HG03565 (cell line): ENCODE measurements around the gene SRD5A3.

Experiments
- ATAC-seq: cut with Tn5 transposase; IDR thresholded peaks from one replicate; pipeline ENCODE4 v1.9.1; 2021; ENCODE audit warnings: mild to moderate bottlenecking, moderate library complexity; ENCODE audit not compliant: unreplicated experiment

The SRD5A3 gene

GRCh38 chr4:55345980-55346850 is at the start of gene SRD5A3:
Gene SRD5A3, plus strand, starts transcription at chr4:55346242. Its CDS starts 95 bp downstream, at chr4:55346337.
- ATAC-seq, result peak; percentile 89

- ATAC-seq, result no peak
These were observed 48.7 kb upstream of the SRD5A3 start for GRCh38 chr4:55297346-55297745.

GRCh38 chr4:55303760-55304165 is 42.3 kb upstream of the SRD5A3 start:
- ATAC-seq, result no peak

- ATAC-seq, result no peak
These were observed 41.7 kb upstream of the SRD5A3 start for GRCh38 chr4:55304303-55304702.

GRCh38 chr4:55308071-55308470 is 38.0 kb upstream of the SRD5A3 start:
- ATAC-seq, result no peak

GRCh38 chr4:55311792-55312488 is 34.1 kb upstream of the SRD5A3 start:
- ATAC-seq, result no peak

DNA sequence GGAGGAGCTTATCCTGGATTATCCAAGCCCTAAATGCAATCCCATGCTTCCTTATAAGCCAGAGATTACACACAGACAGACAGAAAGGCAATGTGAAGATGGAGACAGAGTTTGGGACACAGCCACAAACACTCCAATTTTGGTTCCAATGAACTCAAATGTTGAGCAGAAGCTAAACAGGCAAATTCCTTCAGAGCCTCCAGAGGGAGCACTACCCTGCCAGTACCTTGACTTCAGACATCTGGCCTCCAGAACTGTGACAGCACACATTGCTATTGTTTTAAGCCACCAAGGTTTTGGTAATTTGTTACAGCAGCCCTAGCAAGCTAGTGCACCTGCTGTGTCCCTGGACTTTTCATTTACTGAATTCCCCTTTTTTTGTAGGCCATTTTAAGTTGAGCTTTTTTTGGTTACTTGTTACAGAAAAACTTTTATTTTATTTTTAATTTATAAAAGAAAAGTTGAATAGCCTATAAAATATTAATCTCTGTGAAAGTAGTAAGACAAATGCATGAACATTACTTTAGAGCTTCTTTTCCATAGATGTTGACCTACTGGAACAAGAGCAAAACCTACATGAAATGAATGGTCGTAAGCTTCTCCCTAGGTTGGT is 33.4 kb upstream of the SRD5A3 start:
- ATAC-seq, result peak; percentile 87

DNA sequence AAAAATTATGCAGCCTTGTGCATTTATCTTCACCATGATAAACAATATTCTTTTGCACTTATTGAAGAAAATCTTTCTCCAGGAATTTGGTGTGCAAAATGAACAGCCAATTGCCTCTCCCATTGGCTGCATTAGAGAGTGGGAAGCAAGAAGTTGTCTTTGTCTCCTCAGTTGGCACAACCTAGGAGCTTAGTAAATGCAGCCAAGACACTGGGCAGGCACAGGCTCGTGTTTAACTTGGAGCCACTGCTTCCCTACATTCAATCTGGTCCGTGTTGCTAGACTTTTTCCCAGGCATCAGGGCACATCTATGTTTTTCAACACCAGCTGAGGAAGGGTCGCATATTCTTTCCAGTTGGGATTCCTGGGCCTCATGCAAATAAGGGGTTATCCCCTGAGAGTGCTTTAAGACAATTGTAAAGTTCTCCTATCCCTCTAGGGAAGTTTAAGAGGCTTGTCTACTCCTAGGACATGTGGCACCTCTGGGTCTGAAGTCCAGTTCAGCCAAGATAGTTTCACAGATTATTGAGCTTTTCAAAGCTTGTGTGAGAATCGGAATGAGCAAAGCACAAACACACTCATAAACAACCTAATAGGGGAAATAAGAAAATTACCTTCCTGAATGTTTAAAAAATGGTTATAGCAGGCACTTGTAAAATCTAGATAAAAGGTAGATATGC is 31.8 kb upstream of the SRD5A3 start:
- no peak for ATAC-seq

DNA sequence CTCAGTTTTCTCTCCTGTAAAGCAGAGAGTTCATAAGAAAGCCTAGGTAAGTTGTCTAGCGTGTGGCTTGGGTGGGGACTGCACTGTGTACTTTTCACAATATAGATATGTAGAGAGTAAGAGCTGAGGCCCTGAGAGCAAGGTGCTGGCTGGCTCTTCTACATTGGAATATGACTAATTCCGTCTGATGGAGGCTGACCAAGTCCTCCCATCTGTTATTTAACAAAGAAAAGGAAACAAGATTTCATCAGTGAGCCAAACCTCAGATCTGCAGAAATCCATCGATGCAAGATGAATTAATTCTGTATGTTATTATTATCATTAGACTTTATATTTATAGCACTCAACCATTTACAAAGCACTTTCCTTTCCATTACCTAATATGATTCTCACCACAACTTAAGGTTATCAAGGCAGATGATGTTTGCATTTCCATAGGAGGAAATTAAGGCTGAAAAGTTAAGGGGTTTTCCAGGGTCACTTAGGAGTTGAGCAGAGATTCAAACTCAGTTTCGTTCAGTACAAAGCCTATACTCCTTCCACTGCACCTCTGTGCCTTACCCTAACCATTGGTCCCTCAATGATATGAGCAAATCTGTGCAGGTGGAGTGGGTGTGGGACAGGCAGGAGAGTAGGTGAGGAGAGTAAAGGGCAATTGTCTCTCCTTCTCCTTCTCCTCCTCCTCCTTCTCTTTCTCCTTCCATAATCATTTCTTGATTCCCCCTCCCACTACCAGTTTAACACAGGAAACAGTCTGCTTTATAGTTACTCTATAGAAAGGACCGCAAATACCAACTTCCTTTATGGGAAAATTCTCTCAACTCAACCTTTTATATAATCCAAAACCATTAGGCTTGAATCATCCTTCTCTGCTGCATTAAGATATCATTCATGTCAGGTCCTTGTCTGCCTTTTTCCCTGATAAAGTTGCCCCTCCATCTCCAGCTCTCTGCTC is 27.6 kb upstream of the SRD5A3 start:
- no peak for ATAC-seq

GRCh38 chr4:55321707-55322264 is 24.3 kb upstream of the SRD5A3 start:
- peak; percentile 61 for ATAC-seq

DNA sequence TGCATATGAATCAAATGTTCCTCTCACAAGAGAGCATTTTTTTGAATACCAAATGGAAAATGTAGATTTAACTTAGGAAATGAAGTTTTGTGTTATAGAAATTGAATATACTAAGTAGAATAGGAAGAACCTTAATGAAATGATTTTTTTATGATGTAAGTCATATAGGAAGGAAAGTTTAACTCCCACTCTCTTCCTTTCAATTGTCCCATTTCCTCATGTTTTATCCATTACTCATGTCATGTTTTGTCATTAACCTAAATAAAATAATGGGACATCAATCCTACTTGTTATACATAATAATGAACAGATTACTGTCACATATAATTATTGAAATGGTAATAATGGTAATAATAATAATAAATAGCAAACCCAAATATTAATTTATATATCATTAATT is 22.7 kb upstream of the SRD5A3 start:
- no peak for ATAC-seq

- no peak for ATAC-seq
These were observed 19.4 kb upstream of the SRD5A3 start for GRCh38 chr4:55326629-55327028.

GRCh38 chr4:55329012-55329411 is 17.0 kb upstream of the SRD5A3 start:
- ATAC-seq, result no peak

DNA sequence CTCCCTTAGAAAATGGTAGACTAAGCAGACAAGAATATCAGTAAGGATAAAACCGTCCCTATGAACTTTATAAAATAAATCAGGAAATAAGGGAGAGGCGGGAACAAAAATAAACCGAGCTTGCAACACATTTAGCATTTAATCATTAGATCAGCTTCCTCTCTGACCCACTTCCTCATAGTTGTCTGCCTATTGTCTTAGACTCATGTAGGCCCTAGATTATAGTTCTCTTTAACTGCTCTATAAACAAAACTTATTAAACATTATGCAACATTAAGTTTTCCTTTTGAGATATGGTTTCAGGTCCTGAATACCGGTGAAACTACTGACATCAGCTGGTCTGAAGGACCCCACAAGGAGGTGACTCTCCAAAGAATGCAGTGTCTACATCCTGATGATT is 15.8 kb upstream of the SRD5A3 start:
- ATAC-seq, result no peak

DNA sequence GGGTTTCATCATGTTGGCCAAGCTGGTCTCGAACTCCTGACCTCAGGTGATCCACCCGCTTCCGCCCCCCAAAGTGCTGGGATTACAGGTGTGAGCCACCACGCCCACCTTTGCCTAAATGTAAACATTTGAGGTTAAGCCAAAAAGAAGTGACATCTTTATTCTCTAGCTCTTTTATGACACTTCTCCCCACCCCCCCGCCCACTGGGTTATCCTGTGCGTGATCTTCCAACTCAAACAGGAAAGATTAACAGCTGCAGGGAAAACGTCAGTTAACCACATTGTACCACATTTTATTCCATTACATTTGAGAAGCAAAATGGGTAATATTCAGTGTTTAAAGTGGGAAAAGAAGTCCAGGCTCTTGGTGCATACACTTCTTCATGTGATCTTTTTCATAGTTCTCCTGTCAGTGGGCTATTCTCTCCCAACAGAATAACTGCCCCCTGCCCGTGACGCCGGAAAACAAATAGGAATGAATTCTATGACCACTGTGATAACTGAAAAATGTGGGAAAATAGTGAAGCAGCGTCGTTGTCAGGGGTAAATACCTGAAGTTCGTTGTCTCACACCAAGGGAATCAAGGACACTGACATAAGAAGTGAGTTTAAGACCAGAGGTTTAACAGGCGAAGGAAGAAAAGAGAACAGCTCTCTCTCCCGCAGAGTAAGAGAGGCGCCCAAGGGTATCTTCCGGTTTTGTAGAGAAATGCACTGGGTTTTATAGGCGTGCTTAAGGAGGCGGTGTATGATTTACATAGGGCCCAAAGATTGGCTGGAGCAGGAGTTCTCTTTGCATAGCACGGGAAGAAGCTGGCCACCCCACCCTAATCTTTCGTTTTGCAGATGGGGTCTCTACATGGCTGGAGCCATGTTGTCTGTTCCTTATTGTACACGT is 9.7 kb upstream of the SRD5A3 start:
- ATAC-seq, result no peak

DNA sequence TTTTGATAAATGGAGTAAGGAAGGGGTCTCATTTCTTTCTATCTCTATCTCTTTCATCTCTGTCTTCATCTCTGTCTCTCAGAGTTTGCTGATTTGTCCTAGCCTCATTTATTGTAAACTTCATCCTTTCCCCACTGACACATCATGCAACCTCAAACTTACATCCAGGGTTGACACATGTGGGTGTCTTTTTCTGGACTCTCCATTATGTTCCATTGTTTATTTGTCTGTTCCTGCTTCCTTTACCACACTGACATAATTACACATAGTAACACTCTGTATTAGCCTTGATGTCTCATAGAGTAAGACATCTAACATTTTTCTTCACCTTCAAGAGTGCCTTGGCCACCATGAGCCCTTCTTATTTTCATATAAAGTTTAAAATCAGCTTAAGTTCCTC is 8.1 kb upstream of the SRD5A3 start:
- no peak for ATAC-seq

DNA sequence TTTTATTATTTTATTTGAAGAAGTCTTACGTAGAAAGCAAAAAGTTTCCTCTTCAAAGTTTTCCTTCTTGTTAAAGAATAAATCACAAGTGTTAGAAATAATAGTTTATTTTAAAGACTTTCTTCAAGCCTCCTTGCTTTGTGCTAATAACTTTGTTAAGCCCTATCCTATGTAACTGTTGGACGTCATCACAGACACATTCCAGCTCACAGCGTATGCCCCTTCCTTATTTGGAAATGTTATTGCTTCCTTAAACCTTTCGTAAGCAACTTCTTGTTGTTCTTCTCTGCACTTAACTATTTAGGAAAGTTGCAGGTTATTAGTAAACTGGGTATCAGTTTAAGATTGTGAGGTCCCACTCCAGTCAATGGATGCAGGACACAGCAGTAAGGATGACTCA is 7.6 kb upstream of the SRD5A3 start:
- ATAC-seq, result no peak

DNA sequence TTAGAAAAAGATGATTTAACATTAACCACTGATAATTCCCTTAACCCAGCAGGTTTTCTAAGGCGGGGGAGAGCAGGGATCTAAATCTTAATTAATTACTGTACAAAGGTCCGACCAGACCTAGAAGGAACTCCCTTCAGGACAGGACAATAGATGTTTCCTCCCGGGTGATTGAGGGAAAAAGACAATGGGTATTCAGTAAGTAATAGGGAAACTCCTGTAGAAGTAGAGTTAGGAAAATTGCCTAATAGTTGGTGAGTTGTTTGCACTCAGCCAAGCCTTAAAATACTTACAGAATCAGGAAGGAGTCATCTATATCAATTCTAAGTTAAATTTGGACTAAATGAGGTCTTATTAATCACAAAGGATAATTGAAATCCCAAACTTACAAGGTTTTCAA is 5.8 kb upstream of the SRD5A3 start:
- no peak for ATAC-seq

- ATAC-seq, result no peak
These were observed 2.2 kb upstream of the SRD5A3 start for GRCh38 chr4:55343887-55344286.
